GM12891 (cell line): ENCODE data around the gene TBC1D2.

Source experiments
- PAX5 ChIP-seq: IDR thresholded peaks from 2 replicates; pipeline ENCODE4 v1.6.1; 2011; ENCODE audit warnings: low read length, moderate library complexity, mild to moderate bottlenecking; ENCODE audit not compliant: insufficient read depth, severe bottlenecking
- POLR2A ChIP-seq: IDR thresholded peaks from 2 replicates; pipeline ENCODE4 v1.6.1; 2011; ENCODE audit warnings: low read depth, low read length, control low read depth
- POLR2AphosphoS5 ChIP-seq: IDR thresholded peaks from 2 replicates; pipeline ENCODE4 v1.6.1; 2011; ENCODE audit warnings: low read depth, low read length, control low read depth
- POU2F2 ChIP-seq: IDR thresholded peaks from 2 replicates; pipeline ENCODE4 v1.6.1; 2011; ENCODE audit warnings: low read depth, mild to moderate bottlenecking, control low read depth, low read length, moderate library complexity
- SPI1 ChIP-seq: IDR thresholded peaks from 2 replicates; pipeline ENCODE4 v1.6.1; 2011; ENCODE audit warnings: low read depth, low read length, control low read depth

DNA sequence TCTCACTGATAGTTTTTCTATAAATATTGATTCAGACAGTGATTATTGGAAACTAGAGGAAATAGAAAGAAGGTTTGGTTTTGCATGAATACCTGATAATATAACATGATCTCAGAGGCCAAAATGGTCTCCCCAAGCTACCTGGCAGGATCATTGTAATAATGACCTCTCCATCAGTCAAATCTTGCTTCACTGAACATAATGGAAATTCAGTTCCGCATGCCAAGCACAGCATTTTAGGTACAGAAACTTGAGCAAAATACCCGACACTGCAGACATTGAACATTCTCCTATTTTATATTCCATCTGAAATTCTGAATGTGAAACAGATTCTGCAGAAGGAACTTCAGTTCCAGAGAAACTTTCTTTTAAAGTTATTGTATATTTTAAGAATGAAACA is 9.1 kb upstream of the TBC1D2 start:
- no peak for TF ChIP-seq POLR2A
- no peak for TF ChIP-seq SPI1
- TF ChIP-seq PAX5: no peak
- TF ChIP-seq POU2F2: no peak
- TF ChIP-seq POLR2AphosphoS5: no peak
